CD4-positive, alpha-beta T cell (primary cell): ENCODE data around the gene TFAP2D. TPM values are rescaled to one million over a fixed set of nuclear protein-coding genes. Genes with fewer than 3 reads are reported as not detected.

Experiments used
- ATAC-seq: fragments of 200-7000 bp; cut with Tn5 transposase; one replicate; pipeline ENCODE4 v1.10.0; 2022; ENCODE audit warnings: mild to moderate bottlenecking; ENCODE audit not compliant: poor library complexity
- CTCF ChIA-PET: fragments of 350-600 bp; sonication (Branson Sonifier 250); formaldehyde crosslinking; loops from one replicate; lab custom pipeline; 2021; ENCODE audit warnings: antibody characterized with exemption, inconsistent platforms; lab: Charles Lee
- POLR2A ChIA-PET: fragments of 350-600 bp; sonication (Branson Sonifier 250); formaldehyde crosslinking; loops from one replicate; lab custom pipeline; 2021; ENCODE audit warnings: antibody characterized with exemption, inconsistent platforms; lab: Charles Lee
- DNase-seq, 14 experiments: peaks; one replicate each; pipeline ENCODE4 v3.0.0-alpha.2; 2013 to 2020; ENCODE audit warnings: mixed read lengths in 2 of 14
- H3K27ac ChIP-seq, 2 donors: one replicate each; pipeline versions ENCODE4 v1.5.1 to v1.7.0; 2013; ENCODE audit warnings: low read length in 2 of 2, low read depth in 1 of 2, mild to moderate bottlenecking in 1 of 2
- H3K27me3 ChIP-seq, 2 experiments: 1 replicate in 1 of 2; 2 replicates in 1 of 2; pipeline versions ENCODE4 v1.6.1 to v1.7.0; 2013; ENCODE audit warnings: low read length in 2 of 2, control low read depth in 1 of 2, mild to moderate bottlenecking in 1 of 2, moderate library complexity in 1 of 2; ENCODE audit not compliant: insufficient read depth in 2 of 2, control insufficient read depth in 1 of 2
- H3K36me3 ChIP-seq: one replicate; pipeline ENCODE4 v1.6.1; 2013; ENCODE audit warnings: low read length, control low read depth; ENCODE audit not compliant: insufficient read depth
- H3K4me1 ChIP-seq: one replicate; pipeline ENCODE4 v1.6.1; 2013; ENCODE audit warnings: low read length, control low read depth; ENCODE audit not compliant: insufficient read depth
- H3K4me3 ChIP-seq: one replicate; pipeline ENCODE4 v1.5.1; 2013; ENCODE audit warnings: mild to moderate bottlenecking, low read length, moderate library complexity
- H3K9me3 ChIP-seq, 2 experiments: 1 replicate in 1 of 2; 2 replicates in 1 of 2; pipeline versions ENCODE4 v1.6.1 to v1.7.0; 2013; ENCODE audit warnings: low read length in 2 of 2, mild to moderate bottlenecking in 2 of 2, control low read depth in 1 of 2, moderate library complexity in 1 of 2; ENCODE audit not compliant: control insufficient read depth in 1 of 2, insufficient read depth in 1 of 2
- H3K27ac Mint-ChIP-seq: one replicate; pipeline ENCODE4 v1.8.0; 2020; ENCODE audit warnings: mixed read lengths
- H3K27me3 Mint-ChIP-seq: one replicate; pipeline ENCODE4 v1.8.0; 2021; ENCODE audit warnings: mixed read lengths
- H3K36me3 Mint-ChIP-seq: one replicate; pipeline ENCODE4 v1.8.0; 2021; ENCODE audit warnings: low read depth, mixed read lengths
- H3K4me1 Mint-ChIP-seq: one replicate; pipeline ENCODE4 v1.8.0; 2021; ENCODE audit warnings: low read depth, mixed read lengths
- H3K4me3 Mint-ChIP-seq: one replicate; pipeline ENCODE4 v1.8.0; 2020; ENCODE audit warnings: mild to moderate bottlenecking, mixed read lengths
- H3K9me3 Mint-ChIP-seq: one replicate; pipeline ENCODE4 v1.8.0; 2020; ENCODE audit warnings: mixed read lengths
- CTCF ChIP-seq: fragments of 200-600 bp; IDR thresholded peaks from one replicate; pipeline ENCODE4 v1.8.0; 2022; ENCODE audit warnings: antibody characterized with exemption, mild to moderate bottlenecking
- intact Hi-C, 2 experiments: fragments of 100-400 bp; cut with DNase I in 1 of 2; cut with micrococcal nuclease in 1 of 2; formaldehyde crosslinking; loops; one replicate each; pipeline versions ENCODE4 v1.15.1 to v1.9.0; 2023 to 2025; cut with DNase I, micrococcal nuclease
- total RNA-seq, 174 experiments: library from RNA in 2 of 174; stranded (reverse) in 2 of 174; gene quantifications; one replicate each; pipeline ENCODE4 v1.2.3 and lab custom pipeline; 2021 to 2026

Gene TFAP2D
- total RNA-seq, 2 experiments from 2014 or later = not detected

DNA sequence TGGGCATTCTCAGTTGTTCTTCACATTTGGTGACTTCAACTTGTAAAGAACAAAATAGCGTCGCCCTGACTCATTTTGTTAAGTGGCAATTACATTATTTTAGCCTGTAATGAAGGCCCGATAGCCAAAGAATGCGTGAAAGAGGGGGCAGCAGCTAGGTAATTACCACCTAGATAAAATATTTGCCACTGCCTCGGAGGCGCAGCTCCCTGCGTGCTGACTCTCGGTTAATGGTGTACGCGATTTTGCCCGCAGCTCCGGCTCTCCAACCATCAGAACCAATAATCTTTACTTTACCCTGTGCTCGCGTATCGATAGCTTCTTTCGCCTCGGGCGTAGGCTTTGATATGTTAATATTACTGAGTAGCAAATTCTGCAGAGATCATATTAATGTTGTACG lies 8.7 kb downstream of the TFAP2D start:
- ChIA-PET POLR2A (no interaction called here), CTCF (no interaction called here)
- Mint-ChIP-seq H3K9me3 (peaks cover 2% of the 10 kb centered on the region), H3K27ac (no peak overlapping the region), H3K4me3 (no peak overlapping the region), H3K4me1 (no peaks in the 10 kb centered on the region), H3K36me3 (no peaks in the 10 kb centered on the region), H3K27me3 (peaks cover 92% of the 10 kb centered on the region)
- Histone ChIP-seq H3K9me3 (peaks cover 0 to 16% of the 10 kb centered on the region in 2 experiments), H3K4me1 (no peaks in the 10 kb centered on the region), H3K27me3 (peaks cover 30 to 48% of the 10 kb centered on the region in 2 experiments), H3K36me3 (no peaks in the 10 kb centered on the region), H3K27ac (no peak overlapping the region), H3K4me3 (no peak overlapping the region)
- intact Hi-C loops = no loop called here
- DNase-seq = no peak
- no peak for ATAC-seq
- no peak for TF ChIP-seq CTCF

DNA sequence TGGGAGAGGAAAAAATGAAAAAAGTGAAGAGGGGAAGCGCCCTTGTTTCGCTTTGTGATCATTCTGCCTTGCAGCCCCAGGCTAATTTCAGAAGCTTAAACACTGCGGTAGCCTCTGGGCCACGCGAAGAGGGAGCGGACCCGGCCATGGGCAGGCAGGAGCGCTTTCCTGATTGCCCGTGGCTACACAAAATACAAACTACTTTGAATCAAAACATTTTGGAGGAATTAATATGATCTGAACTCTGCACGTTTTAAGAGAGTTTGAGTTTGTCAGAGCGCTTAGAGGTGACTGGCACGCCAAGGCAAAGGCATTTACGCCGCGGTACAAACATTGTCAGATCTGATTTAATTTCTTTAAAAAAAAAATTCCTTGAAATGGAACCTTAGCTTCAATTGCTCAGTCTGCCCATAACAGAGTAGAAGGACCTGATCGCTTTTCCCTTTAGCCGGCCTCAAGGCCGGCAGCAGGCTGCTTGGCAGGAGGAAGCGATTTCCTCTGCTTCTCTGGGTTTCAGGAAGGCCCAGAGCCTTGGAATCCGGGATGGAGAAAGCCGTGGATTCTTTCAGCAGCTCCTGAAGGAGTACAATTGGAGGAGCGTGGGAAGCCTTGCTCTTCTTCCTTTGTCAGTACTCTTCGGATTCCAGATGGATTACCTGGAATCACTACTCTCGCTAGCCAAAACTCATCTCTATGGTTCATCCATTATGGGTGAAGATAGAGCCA lies 9.7 kb downstream of the TFAP2D start:
- Mint-ChIP-seq H3K4me3 (no peak overlapping the region), H3K9me3 (peaks cover 2% of the 10 kb centered on the region), H3K4me1 (no peaks in the 10 kb centered on the region), H3K27ac (no peak overlapping the region), H3K27me3 (peaks cover 82% of the 10 kb centered on the region), H3K36me3 (no peaks in the 10 kb centered on the region)
- H3K27ac ChIP-seq = no peak overlapping the region
- DNase-seq (no peak), ATAC-seq (no peak)
- H3K36me3 ChIP-seq = no peaks in the 10 kb centered on the region
- peaks cover 30 to 48% of the 10 kb centered on the region in 2 experiments for H3K27me3 ChIP-seq
- no peak for TF ChIP-seq CTCF
- intact Hi-C loops = no loop called here
- POLR2A ChIA-PET = no interaction called here
- CTCF ChIA-PET = no interaction called here
- H3K4me3 ChIP-seq = no peak overlapping the region
- no peaks in the 10 kb centered on the region for H3K4me1 ChIP-seq
- H3K9me3 ChIP-seq = peaks cover 0 to 16% of the 10 kb centered on the region in 2 experiments

DNA sequence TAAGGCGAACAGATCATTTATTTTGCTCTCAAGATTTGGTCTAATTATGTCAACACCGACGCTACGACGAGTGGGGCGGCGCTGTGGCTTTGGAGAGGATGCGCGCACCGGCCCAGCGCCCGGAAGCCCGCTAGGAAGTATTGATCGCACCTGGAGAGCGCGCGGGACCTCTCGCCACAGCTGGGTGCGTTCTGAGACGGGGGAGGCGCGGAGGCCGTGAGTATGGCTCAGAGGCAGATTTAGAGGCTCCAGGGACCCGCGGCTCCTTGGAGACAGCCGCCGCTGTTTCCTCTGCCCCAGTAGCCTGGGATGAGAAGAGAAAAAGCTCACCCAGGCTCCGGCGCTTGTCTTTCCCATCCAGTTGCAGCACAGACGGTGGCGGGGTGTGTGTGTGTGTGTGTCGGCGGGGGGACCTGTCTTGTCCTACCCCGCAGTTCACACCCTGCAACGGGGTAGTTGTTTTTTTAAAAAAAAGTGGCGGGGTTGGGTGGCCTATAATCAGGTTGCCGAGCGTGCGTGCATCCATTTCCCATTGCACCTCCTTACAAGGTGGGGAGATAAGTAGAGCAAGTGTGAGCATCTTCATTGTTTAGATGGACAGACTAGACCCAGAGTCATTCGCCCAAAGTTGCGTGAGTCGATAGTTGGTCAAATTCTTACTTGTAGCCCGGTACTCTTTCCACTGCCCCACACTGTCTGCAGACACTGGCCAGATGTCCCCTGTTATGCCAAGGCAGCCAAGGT lies 11.2 kb downstream of the TFAP2D start:
- Mint-ChIP-seq H3K9me3 (peaks cover 2% of the 10 kb centered on the region), H3K27ac (no peak overlapping the region), H3K36me3 (no peaks in the 10 kb centered on the region), H3K4me1 (no peaks in the 10 kb centered on the region), H3K4me3 (no peak overlapping the region), H3K27me3 (peaks cover 66% of the 10 kb centered on the region)
- no peak for DNase-seq
- ChIA-PET CTCF (no interaction called here), POLR2A (no interaction called here)
- no peak overlapping the region for H3K27ac ChIP-seq
- no peak for ATAC-seq
- no peak for TF ChIP-seq CTCF
- peaks cover 30 to 45% of the 10 kb centered on the region in 2 experiments for H3K27me3 ChIP-seq
- intact Hi-C loops = no loop called here
- no peaks in the 10 kb centered on the region for H3K36me3 ChIP-seq
- H3K4me3 ChIP-seq = no peak overlapping the region
- H3K4me1 ChIP-seq = no peaks in the 10 kb centered on the region
- H3K9me3 ChIP-seq = peaks cover 0 to 16% of the 10 kb centered on the region in 2 experiments
